NB4 (cell line): Measurements from ENCODE around the gene CSTA.

ENCODE experiments used
- DNase-seq: peaks from one replicate; pipeline ENCODE4 v3.0.0; 2010; ENCODE audit warnings: low read depth
- H3K4me3 ChIP-seq: one replicate; pipeline ENCODE4 v1.5.1; 2011; ENCODE audit warnings: mild to moderate bottlenecking, low read depth, low read length, moderate library complexity
- CTCF ChIP-seq: IDR thresholded peaks from one replicate; pipeline ENCODE4 v1.5.1; 2012; ENCODE audit warnings: low read depth, low read length
- MAX ChIP-seq: IDR thresholded peaks from 2 replicates; pipeline ENCODE4 v1.6.1; 2011; ENCODE audit warnings: low read depth, low read length
- MYC ChIP-seq: IDR thresholded peaks from 2 replicates; pipeline ENCODE4 v1.6.1; 2011; ENCODE audit warnings: low read depth, low read length
- POLR2A ChIP-seq: IDR thresholded peaks from 2 replicates; pipeline ENCODE4 v1.6.1; 2011; ENCODE audit warnings: mild to moderate bottlenecking; ENCODE audit not compliant: insufficient read length; ENCODE audit errors: extremely low read depth

CSTA gene

GRCh38 chr3:122306622-122306953 is 18.5 kb upstream of the CSTA start:
- DNase-seq: no peak
- TF ChIP-seq POLR2A (no peak), CTCF (no peak), MYC (no peak)
- no peak overlapping the region for H3K4me3 ChIP-seq

GRCh38 chr3:122307094-122307687 is 17.9 kb upstream of the CSTA start:
- no peak for DNase-seq
- no peak overlapping the region for H3K4me3 ChIP-seq
- TF ChIP-seq MAX (no peak), CTCF (no peak), MYC (no peak), POLR2A (no peak)

GRCh38 chr3:122307976-122308375 is 17.1 kb upstream of the CSTA start:
- TF ChIP-seq MAX (no peak), MYC (no peak), POLR2A (no peak)
- DNase-seq: peak; percentile 21
- H3K4me3 ChIP-seq: no peak overlapping the region

GRCh38 chr3:122310361-122310760 is 14.7 kb upstream of the CSTA start:
- no peak for DNase-seq
- TF ChIP-seq CTCF (no peak), MYC (no peak), POLR2A (no peak), MAX (no peak)
- H3K4me3 ChIP-seq: no peak overlapping the region

GRCh38 chr3:122312826-122313225 is 12.2 kb upstream of the CSTA start:
- peak; percentile 51 for DNase-seq
- no peak overlapping the region for H3K4me3 ChIP-seq
- TF ChIP-seq POLR2A (no peak), MAX (no peak), MYC (no peak), CTCF (no peak)

GRCh38 chr3:122313281-122313680 is 11.8 kb upstream of the CSTA start:
- H3K4me3 ChIP-seq: no peak overlapping the region
- peak; percentile 22 for DNase-seq
- TF ChIP-seq CTCF: no peak
- no peak for TF ChIP-seq MAX
- TF ChIP-seq POLR2A: no peak
- no peak for TF ChIP-seq MYC
